ENCODE data around the gene C1orf74.
A peak's percentile ranks its signal among the peaks of the same experiment; 100 is the strongest.

Gene C1orf74

GRCh38 chr1:209748620-209749019, 35.7 kb downstream of the C1orf74 start:
- Histone ChIP-seq H3K9me3 (ENCODE audit: control insufficient read depth, low read length) (no peaks in the 10 kb centered on the region), H3K27me3 (ENCODE audit: control insufficient read depth, insufficient read depth, low read length, poor library complexity, severe bottlenecking) (no peaks in the 10 kb centered on the region), H3K36me3 (ENCODE audit: control insufficient read depth, insufficient read depth, low read length) (no peaks in the 10 kb centered on the region), H3K4me3 (ENCODE audit: insufficient read depth, low read depth, low read length) (no peak overlapping the region), H3K4me1 (ENCODE audit: control insufficient read depth, insufficient read depth, low read length) (no peaks in the 10 kb centered on the region), H3K27ac (ENCODE audit: insufficient read depth, low read depth, low read length, poor library complexity, severe bottlenecking) (no peak overlapping the region)
- 30 to 31% methylated on average over 4 of the region's 4 CpGs for WGBS, 2 experiments

DNA sequence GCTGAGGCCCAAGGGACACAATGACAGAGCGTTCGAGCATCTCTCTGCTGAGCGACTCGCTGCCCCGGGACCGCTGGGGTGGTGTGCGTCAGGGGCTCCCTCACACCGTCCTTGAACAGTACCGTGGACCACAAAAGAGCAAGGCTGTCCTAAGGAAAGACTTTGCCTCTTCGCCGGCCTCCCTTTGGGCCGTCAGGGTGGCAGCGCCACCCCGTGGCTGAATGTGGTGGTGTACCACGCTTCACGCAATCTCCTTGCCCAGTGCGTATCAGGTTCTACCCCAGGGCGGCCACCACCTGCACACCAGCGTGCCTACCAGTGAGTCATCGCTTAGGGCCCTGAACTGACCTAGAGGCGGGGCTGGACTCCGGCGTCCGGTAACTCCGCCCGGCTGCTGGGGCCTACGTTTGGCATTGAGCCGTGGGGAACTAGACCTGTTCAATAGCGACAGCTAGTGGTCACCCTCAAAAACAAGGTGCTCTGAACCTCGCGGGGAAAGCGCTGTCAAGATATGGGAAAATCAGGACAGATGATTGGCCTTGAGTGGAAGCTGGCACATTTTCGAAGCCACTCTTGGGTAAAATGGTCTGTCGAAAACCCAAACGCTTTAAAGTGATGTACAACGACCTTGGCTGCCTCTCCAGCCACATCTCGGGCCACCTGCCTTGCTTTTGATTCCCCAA, 36.6 kb downstream of the C1orf74 start:
- WGBS, 2 experiments, result 9% methylated on average over 37 of the region's 37 CpGs
- Histone ChIP-seq H3K27ac (ENCODE audit: insufficient read depth, low read depth, low read length, poor library complexity, severe bottlenecking) (no peak overlapping the region), H3K27me3 (ENCODE audit: control insufficient read depth, insufficient read depth, low read length, poor library complexity, severe bottlenecking) (no peaks in the 10 kb centered on the region), H3K4me3 (ENCODE audit: insufficient read depth, low read depth, low read length) (peak overlapping the region; percentile 13), H3K9me3 (ENCODE audit: control insufficient read depth, low read length) (no peaks in the 10 kb centered on the region), H3K36me3 (ENCODE audit: control insufficient read depth, insufficient read depth, low read length) (no peaks in the 10 kb centered on the region), H3K4me1 (ENCODE audit: control insufficient read depth, insufficient read depth, low read length) (no peaks in the 10 kb centered on the region)

GRCh38 chr1:209746451-209747165, 37.8 kb downstream of the C1orf74 start:
- H3K27me3 ChIP-seq (ENCODE audit: control insufficient read depth, insufficient read depth, low read length, poor library complexity, severe bottlenecking), result no peaks in the 10 kb centered on the region
- H3K36me3 ChIP-seq (ENCODE audit: control insufficient read depth, insufficient read depth, low read length), result no peaks in the 10 kb centered on the region
- 97 to 100% methylated on average over 2 to 3 of the region's 4 CpGs for WGBS, 2 experiments
- H3K4me3 ChIP-seq (ENCODE audit: insufficient read depth, low read depth, low read length), result no peak overlapping the region
- H3K4me1 ChIP-seq (ENCODE audit: control insufficient read depth, insufficient read depth, low read length), result no peaks in the 10 kb centered on the region
- no peak overlapping the region for H3K27ac ChIP-seq (ENCODE audit: insufficient read depth, low read depth, low read length, poor library complexity, severe bottlenecking)
- H3K9me3 ChIP-seq (ENCODE audit: control insufficient read depth, low read length), result no peaks in the 10 kb centered on the region

GRCh38 chr1:209743145-209743482, 41.2 kb downstream of the C1orf74 start:
- WGBS, 2 experiments, result 86 to 88% methylated on average over 2 of the region's 2 CpGs
- H3K4me1 ChIP-seq (ENCODE audit: control insufficient read depth, insufficient read depth, low read length), result no peaks in the 10 kb centered on the region
- no peaks in the 10 kb centered on the region for H3K9me3 ChIP-seq (ENCODE audit: control insufficient read depth, low read length)
- H3K27ac ChIP-seq (ENCODE audit: insufficient read depth, low read depth, low read length, poor library complexity, severe bottlenecking), result no peak overlapping the region
- H3K36me3 ChIP-seq (ENCODE audit: control insufficient read depth, insufficient read depth, low read length), result no peaks in the 10 kb centered on the region
- H3K27me3 ChIP-seq (ENCODE audit: control insufficient read depth, insufficient read depth, low read length, poor library complexity, severe bottlenecking), result no peaks in the 10 kb centered on the region
- H3K4me3 ChIP-seq (ENCODE audit: insufficient read depth, low read depth, low read length), result no peak overlapping the region

- WGBS, 2 experiments, result 88 to 92% methylated on average over 8 of the region's 8 CpGs
- no peaks in the 10 kb centered on the region for H3K4me1 ChIP-seq (ENCODE audit: control insufficient read depth, insufficient read depth, low read length)
- H3K27me3 ChIP-seq (ENCODE audit: control insufficient read depth, insufficient read depth, low read length, poor library complexity, severe bottlenecking), result no peaks in the 10 kb centered on the region
- H3K9me3 ChIP-seq (ENCODE audit: control insufficient read depth, low read length), result no peaks in the 10 kb centered on the region
- H3K27ac ChIP-seq (ENCODE audit: insufficient read depth, low read depth, low read length, poor library complexity, severe bottlenecking), result no peak overlapping the region
- no peaks in the 10 kb centered on the region for H3K36me3 ChIP-seq (ENCODE audit: control insufficient read depth, insufficient read depth, low read length)
- H3K4me3 ChIP-seq (ENCODE audit: insufficient read depth, low read depth, low read length), result no peak overlapping the region
Observed at GRCh38 chr1:209742409-209743144, 41.8 kb downstream of the C1orf74 start.

- Histone ChIP-seq H3K4me1 (ENCODE audit: control insufficient read depth, insufficient read depth, low read length) (no peaks in the 10 kb centered on the region), H3K9me3 (ENCODE audit: control insufficient read depth, low read length) (no peaks in the 10 kb centered on the region), H3K27ac (ENCODE audit: insufficient read depth, low read depth, low read length, poor library complexity, severe bottlenecking) (no peak overlapping the region), H3K4me3 (ENCODE audit: insufficient read depth, low read depth, low read length) (no peak overlapping the region), H3K27me3 (ENCODE audit: control insufficient read depth, insufficient read depth, low read length, poor library complexity, severe bottlenecking) (no peaks in the 10 kb centered on the region), H3K36me3 (ENCODE audit: control insufficient read depth, insufficient read depth, low read length) (no peaks in the 10 kb centered on the region)
- WGBS, 2 experiments, result 86 to 87% methylated on average over 2 of the region's 2 CpGs
Observed at GRCh38 chr1:209741889-209742288, 42.5 kb downstream of the C1orf74 start.

DNA sequence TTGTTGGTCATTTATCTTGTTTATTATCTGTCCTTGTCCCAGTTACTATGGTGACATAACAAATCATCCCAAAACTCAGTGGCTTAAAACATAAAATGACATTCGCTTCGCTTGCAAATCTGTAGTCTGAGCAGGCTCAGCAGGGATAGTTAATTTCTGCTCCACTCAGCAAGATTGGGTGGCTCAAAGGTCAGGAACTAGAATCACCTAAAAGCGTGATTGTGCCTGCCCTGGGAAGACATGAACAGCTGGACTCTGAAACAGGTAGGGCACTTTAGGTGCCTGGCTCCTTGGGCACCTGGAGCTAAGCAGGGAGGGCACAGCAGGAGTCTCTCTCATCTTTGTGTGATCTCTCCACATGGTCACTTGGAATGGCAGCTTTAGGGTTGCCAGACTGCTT, 43.2 kb downstream of the C1orf74 start:
- H3K4me1 ChIP-seq (ENCODE audit: control insufficient read depth, insufficient read depth, low read length), result no peaks in the 10 kb centered on the region
- H3K27ac ChIP-seq (ENCODE audit: insufficient read depth, low read depth, low read length, poor library complexity, severe bottlenecking), result no peak overlapping the region
- no peaks in the 10 kb centered on the region for H3K9me3 ChIP-seq (ENCODE audit: control insufficient read depth, low read length)
- WGBS, 2 experiments, result 90 to 93% methylated on average over 3 of the region's 3 CpGs
- no peaks in the 10 kb centered on the region for H3K36me3 ChIP-seq (ENCODE audit: control insufficient read depth, insufficient read depth, low read length)
- H3K27me3 ChIP-seq (ENCODE audit: control insufficient read depth, insufficient read depth, low read length, poor library complexity, severe bottlenecking), result no peaks in the 10 kb centered on the region
- no peak overlapping the region for H3K4me3 ChIP-seq (ENCODE audit: insufficient read depth, low read depth, low read length)

DNA sequence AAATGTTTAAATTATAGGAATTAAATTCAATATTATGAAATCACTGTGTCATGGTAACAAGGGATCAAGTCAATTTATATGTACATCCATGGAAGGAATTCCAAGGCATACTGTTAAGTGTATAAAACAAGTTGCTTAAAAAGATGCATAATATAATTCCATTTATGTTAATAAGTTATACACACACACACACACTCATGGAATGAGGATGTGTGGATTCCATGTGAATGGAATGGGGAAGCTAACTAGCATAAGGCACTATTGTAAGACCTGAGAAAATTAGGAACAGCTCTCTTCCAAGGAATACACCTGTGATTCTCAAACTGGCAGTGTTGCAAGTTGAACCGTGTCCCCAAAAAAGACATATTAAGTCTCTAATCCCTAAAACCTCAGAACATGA, 46.1 kb downstream of the C1orf74 start:
- WGBS, 2 experiments, result 94 to 100% methylated on average over 1 of the region's 1 CpG
- no peaks in the 10 kb centered on the region for H3K9me3 ChIP-seq (ENCODE audit: control insufficient read depth, low read length)

DNA sequence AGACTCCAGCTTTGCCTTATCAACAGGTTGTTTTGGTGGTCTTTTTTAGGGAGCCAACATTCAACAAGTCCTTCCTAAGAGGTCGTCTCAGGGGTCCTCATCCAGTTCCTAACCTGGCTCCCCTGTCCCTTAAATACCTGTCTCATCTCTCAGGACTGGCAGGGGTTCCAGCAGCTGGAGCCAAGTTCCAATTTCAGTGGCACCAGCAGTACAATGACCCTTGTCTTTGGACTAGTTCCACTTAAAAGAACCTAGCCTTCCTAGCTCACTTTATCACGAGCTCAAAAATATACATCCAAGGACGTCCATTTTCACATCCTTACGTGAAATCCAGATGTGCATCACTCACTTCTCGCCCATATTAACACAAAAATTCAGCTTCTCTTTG, 47.2 kb downstream of the C1orf74 start:
- Histone ChIP-seq H3K27ac (ENCODE audit: insufficient read depth, low read depth, low read length, poor library complexity, severe bottlenecking) (no peak overlapping the region), H3K9me3 (ENCODE audit: control insufficient read depth, low read length) (no peaks in the 10 kb centered on the region), H3K36me3 (ENCODE audit: control insufficient read depth, insufficient read depth, low read length) (no peaks in the 10 kb centered on the region), H3K4me1 (ENCODE audit: control insufficient read depth, insufficient read depth, low read length) (no peaks in the 10 kb centered on the region), H3K27me3 (ENCODE audit: control insufficient read depth, insufficient read depth, low read length, poor library complexity, severe bottlenecking) (no peaks in the 10 kb centered on the region), H3K4me3 (ENCODE audit: insufficient read depth, low read depth, low read length) (no peak overlapping the region)
- WGBS, 2 experiments, result 89 to 93% methylated on average over 5 of the region's 5 CpGs

More for the DNA sequence above, 46.1 kb downstream of the C1orf74 start:
- H3K36me3 ChIP-seq (ENCODE audit: control insufficient read depth, insufficient read depth, low read length), result no peaks in the 10 kb centered on the region
- H3K27me3 ChIP-seq (ENCODE audit: control insufficient read depth, insufficient read depth, low read length, poor library complexity, severe bottlenecking), result no peaks in the 10 kb centered on the region
- no peak overlapping the region for H3K4me3 ChIP-seq (ENCODE audit: insufficient read depth, low read depth, low read length)
- H3K4me1 ChIP-seq (ENCODE audit: control insufficient read depth, insufficient read depth, low read length), result no peaks in the 10 kb centered on the region
- H3K27ac ChIP-seq (ENCODE audit: insufficient read depth, low read depth, low read length, poor library complexity, severe bottlenecking), result no peak overlapping the region

- Histone ChIP-seq H3K4me1 (ENCODE audit: control insufficient read depth, insufficient read depth, low read length) (no peaks in the 10 kb centered on the region), H3K9me3 (ENCODE audit: control insufficient read depth, low read length) (no peaks in the 10 kb centered on the region), H3K4me3 (ENCODE audit: insufficient read depth, low read depth, low read length) (no peak overlapping the region), H3K36me3 (ENCODE audit: control insufficient read depth, insufficient read depth, low read length) (no peaks in the 10 kb centered on the region), H3K27ac (ENCODE audit: insufficient read depth, low read depth, low read length, poor library complexity, severe bottlenecking) (no peak overlapping the region), H3K27me3 (ENCODE audit: control insufficient read depth, insufficient read depth, low read length, poor library complexity, severe bottlenecking) (no peaks in the 10 kb centered on the region)
- WGBS, 2 experiments, result 75 to 83% methylated on average over 3 of the region's 3 CpGs
Observed at GRCh38 chr1:209736490-209737117, 47.8 kb downstream of the C1orf74 start.

Data from ectodermal cell (in vitro differentiated cells).